Activated T-cell treated with anti-CD3 and anti-CD28 coated beads for 4 hours (primary cell): ENCODE results near the gene ERMP1.

Source experiments
- DNase-seq: peaks from one replicate; pipeline ENCODE4 v3.0.0-alpha.2; 2020

Gene ERMP1

GRCh38 chr9:5778805-5779204 is 54.1 kb downstream of the ERMP1 start:
- DNase-seq, result no peak

- no peak for DNase-seq
These were observed 59.5 kb downstream of the ERMP1 start for GRCh38 chr9:5773324-5773999.

GRCh38 chr9:5767968-5768932 is 64.7 kb downstream of the ERMP1 start:
- DNase-seq, result no peak

GRCh38 chr9:5764130-5764868 is 68.6 kb downstream of the ERMP1 start:
- no peak for DNase-seq

- no peak for DNase-seq
These were observed 70.5 kb downstream of the ERMP1 start for GRCh38 chr9:5762421-5762820.

- DNase-seq, result no peak
These were observed 72.6 kb downstream of the ERMP1 start for GRCh38 chr9:5760338-5760737.

- no peak for DNase-seq
These were observed 76.3 kb downstream of the ERMP1 start for GRCh38 chr9:5756633-5757032.

GRCh38 chr9:5750569-5750968 is 82.3 kb downstream of the ERMP1 start:
- DNase-seq, result no peak

GRCh38 chr9:5749306-5749705 is 83.6 kb downstream of the ERMP1 start:
- no peak for DNase-seq

- no peak for DNase-seq
These were observed 84.5 kb downstream of the ERMP1 start for GRCh38 chr9:5748438-5748837.

GRCh38 chr9:5743109-5743508 is 89.8 kb downstream of the ERMP1 start:
- no peak for DNase-seq

- DNase-seq, result no peak
These were observed 96.2 kb downstream of the ERMP1 start for GRCh38 chr9:5736563-5737346.

GRCh38 chr9:5735072-5735471 is 97.8 kb downstream of the ERMP1 start:
- no peak for DNase-seq
